Hair follicle dermal papilla cell (primary cell): Measurements from ENCODE around the gene EIF3M. TPM values are rescaled to one million over a fixed set of nuclear protein-coding genes. Genes with fewer than 3 reads are reported as not detected.

Experiments used
- total RNA-seq: library from RNA; depleted of rRNA; stranded (reverse); fragments of >200 nt; gene quantifications from 2 replicates; pipeline ENCODE4 v1.2.3, GENCODE V29; 2012

Gene EIF3M
- 281 and 346 TPM in 2 replicates for total RNA-seq

GRCh38 chr11:32583459-32584271, at the start of gene EIF3M:
Gene EIF3M, plus strand, starts transcription at chr11:32583831. Its CDS starts 57 bp downstream, at chr11:32583888.

Other genes starting within 250 kb of the EIF3M start
- gene WT1, start 148.3 kb upstream of the EIF3M start, total RNA-seq = not detected in 2 replicates
- not detected in 2 replicates for gene CCDC73, start 210.8 kb downstream of the EIF3M start, total RNA-seq
- gene PRRG4, start 246.1 kb downstream of the EIF3M start, total RNA-seq = 0.24 and 0.65 TPM in 2 replicates